Measurements from ENCODE around the gene CTBP2.
"Not testable (repeated sequence)": the region's sequence is repeated elsewhere in the genome, so short reads cannot be mapped to it uniquely, and the experiment has no call there.

Gene CTBP2

GRCh38 chr10:125158275-125158600, 2.1 kb downstream of the CTBP2 start:
- DNase-seq = no peak

- no peak for DNase-seq
Observed at GRCh38 chr10:125157505-125157904, 2.9 kb downstream of the CTBP2 start.

DNA sequence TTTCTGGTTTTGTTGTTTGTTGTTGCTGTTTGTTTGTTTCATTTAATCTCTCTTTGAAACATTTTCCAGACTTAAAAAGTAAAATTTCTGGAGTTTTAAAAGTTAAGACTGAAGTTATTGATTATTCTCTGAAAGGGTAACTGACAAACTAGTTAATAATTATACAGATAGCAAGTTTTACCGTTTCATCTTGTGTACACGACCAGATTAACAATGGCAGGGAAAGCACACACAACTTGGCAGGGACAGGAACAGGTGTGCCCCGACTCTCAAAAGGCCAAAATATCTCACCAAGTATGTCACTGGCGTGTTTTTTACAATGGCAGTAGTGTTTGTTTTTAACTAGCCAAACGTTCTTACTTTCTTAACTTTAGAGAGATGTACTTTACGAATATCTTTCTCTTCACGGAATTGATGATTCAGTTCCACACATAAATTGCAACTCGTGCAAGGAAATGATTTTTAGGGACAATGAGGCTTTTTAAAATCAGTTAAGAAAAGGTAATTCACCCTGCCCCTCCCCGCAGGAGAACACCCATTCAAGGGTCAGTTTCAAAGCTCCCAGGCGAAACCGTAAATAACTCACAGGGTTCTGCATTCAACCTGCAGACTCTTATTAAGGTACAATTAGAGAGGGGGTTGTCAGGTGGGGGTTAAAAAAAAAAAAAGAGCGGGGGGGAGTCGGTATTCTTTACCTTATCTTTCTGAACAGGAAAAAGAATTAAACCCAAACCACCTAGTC, 3.5 kb downstream of the CTBP2 start:
- no peak for DNase-seq

DNA sequence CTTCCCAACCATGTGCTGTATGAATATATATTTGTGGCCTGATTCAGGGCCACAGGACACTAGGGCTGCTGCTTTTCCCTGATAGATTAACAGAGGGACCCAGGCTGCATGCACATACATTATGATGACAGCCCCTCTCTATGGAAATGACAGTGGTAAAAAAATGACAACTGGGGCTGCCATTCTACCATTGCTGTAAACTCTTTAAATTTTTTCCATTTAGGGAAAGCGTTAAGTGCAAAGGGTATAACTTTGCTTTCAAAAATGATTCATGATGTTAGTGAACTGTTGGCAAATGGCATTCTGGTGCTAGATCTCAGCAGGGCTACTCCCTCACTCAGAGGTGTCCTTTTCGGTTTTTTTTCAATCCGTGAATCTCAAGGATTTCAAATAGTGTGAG, 4.2 kb downstream of the CTBP2 start:
- DNase-seq = no peak

DNA sequence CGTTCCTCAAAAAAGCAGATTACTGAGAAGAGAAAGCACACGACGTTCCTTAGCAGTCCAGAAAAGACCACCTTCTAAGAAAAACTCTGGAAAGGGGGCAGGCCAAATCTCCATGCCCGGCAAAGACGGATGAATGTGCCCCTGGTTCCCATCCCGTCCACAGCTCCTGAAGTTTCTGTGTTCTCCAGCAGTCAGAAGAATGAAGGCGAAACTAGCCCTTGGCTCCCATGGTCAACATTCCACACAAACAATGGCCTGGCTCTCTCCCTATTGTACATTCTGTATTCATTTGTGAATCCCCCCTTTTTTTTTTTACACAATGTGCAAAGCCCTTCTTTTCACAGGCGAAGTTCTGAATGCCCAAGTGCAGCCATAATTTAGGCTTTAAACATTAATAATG, 5.3 kb downstream of the CTBP2 start:
- no peak for DNase-seq

- DNase-seq = no peak
Observed at GRCh38 chr10:125154529-125154928, 5.8 kb downstream of the CTBP2 start.

GRCh38 chr10:125153703-125154490, 6.5 kb downstream of the CTBP2 start:
- no peak for DNase-seq

DNA sequence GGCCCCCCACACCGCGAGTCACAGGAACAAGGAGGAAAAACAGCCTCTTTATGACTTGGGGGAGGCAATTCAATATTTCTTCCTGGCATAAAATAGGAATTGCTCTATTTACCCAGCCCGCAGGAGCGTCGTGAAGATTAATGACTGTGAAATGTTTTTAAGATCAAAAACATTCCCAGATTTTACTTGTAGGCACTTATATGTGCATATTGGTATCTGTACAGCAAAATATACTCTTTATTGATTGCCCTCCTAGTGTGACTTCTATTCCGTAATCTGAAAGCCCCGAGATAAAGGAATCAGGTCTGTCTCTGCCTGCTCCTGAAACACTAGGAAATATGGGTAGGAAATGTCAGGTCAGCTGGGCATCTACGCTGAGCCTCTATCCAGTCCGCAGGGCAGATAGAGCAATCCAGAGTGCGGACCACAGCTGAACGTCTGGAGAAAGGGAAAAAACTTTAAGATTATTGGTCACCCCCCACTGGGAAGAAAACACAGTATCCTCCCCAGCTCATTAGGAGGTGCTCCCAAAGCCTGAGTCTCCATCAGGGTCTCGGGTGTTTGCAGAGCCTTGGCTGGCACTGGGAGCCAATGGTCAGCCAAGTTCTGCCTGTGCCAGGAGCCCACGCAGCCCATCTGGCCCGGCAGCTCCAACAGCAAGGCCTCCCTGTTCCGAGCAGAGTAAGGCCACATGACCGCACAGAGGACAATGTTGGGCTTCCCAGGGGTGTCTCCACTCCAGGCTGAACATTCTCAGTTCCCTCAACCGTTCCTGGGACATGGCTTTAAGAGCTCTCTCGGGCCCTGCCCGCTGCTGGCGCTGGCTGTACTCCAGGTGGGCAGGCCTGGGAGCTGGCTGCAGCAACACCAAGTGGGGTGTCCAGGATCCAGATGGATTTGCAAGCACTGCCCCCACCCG, 7.7 kb downstream of the CTBP2 start:
- no peak for DNase-seq

- no peak for DNase-seq
Observed at GRCh38 chr10:125151553-125152449, 8.6 kb downstream of the CTBP2 start.

DNA sequence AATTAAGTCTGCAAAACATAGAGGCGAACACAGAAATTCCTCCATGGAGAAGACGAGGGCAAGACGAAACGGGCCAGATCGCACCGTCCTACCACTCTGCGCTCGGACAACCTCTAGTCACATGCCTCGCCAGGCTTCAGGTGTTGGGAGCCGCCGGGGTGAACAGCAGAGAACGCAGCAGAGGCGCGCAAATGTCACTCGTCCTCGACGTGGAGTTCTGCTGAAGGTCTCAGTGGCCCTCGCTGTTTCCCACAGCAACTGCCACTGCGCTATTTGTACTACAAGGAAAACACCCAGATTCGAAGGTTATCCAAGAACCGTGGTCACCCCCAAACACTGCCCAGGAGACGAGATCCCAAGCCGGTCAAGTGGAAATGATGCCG, 9.2 kb downstream of the CTBP2 start:
- DNase-seq = no peak

GRCh38 chr10:125150376-125151083, 9.8 kb downstream of the CTBP2 start:
- not testable (repeated sequence) for DNase-seq

DNA sequence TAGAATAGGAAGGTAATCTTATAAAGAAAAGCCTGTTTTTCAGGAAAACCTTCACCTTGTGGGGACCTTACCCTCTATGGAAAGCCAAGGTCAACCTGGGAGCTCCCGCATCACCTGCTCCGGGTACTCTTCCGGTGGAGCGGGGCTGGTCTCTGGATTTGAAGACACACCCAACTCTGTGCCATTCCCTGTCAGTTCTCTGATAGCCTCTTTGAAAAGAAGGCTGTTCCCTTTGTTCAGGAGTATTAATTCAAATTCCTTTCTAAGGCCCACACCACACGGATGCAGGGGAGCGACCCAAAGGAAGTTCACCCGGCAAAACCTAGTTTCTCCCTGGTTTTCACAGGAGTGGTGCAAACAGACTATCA, 10.7 kb downstream of the CTBP2 start:
- DNase-seq = no peak

DNA sequence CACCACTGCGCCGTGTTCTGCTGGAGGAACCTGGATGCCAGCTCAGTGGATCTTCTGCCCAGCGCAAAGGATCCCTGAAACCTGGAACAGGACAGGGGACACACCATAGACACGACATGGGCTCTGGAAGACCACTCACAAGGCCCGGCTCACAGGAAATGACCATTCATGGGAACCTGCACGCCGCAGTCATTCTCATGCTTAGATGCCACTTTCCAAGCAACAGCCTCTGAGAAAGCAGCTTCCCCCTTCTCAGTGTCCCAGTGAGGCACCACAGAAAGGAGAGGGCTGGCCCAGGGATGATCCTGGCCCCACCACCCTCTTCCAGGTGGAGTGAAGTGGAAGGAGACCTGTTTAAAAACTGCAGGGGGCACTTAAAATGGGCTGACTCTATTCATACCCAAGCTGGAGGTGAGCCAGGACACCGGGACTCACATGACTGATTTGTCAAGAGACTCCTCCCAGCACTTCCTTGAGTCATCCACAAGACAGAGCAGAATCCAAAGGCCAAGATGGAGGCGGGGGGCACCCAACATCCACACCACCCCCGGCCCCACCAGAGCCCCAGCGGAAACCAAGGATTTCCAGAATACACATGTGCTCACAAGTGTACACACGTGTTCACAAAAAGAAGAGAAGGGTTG, 11.2 kb downstream of the CTBP2 start:
- DNase-seq = no peak

DNA sequence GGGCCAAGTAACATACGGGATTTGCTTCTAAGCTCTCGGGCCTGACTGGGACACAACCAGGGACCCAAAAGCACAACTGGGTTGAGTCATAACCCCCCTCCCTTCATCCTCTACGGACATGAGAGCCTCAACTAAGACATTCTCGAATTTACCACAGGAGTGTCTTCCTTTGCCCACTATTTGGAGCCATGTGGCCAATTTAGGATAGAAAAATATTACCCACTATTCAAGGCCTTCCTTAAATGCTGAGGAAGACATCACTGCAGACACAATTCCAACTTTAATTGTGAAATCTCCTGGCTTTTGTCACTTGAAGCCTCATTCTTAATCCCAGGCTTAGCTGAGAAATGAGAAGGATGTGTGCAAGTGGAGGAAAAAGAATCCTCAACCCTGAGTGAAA, 11.8 kb downstream of the CTBP2 start:
- DNase-seq = no peak

DNA sequence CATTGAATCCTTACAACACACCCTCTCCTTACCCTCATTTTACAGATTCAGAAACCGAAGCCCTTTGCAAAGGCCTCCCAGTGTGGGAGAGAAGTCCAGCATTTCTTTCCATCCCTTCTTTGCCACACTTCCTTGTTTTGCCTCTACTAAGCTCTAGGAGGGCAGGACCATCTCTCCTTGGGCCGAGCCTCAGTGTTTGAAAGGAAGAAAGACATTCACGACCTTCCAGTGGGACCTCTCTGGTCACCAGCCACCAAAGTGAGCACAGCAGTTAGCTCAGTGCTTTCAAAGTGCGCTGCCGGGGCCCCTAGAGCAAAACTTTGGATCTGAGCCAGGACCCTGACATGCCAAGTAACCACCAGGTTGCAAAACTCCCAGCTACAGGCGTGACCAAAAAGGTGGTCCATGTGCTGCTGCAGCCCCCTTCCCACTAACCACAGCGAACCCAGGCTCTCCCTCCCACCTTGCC, 12.4 kb downstream of the CTBP2 start:
- no peak for DNase-seq

- no peak for DNase-seq
Observed at GRCh38 chr10:125146791-125147579, 13.4 kb downstream of the CTBP2 start.

DNA sequence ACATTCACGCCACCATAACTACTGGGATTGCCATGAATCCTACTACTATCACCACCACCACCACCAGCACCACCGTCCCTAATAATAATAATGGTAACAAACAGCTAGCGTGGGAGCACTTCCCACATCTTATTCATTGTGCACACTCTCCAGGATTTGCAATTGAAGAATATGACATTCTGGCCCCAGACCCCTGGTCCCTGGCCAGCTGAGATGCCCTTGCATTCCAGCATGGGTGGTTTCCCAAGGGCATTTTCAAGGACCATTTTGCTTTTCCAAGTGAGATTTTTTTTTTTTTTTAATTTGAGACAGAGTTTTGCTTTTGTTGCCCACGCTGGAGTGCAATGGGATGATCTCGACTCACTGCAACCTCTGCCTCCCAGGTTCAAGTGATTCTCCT, 14.7 kb downstream of the CTBP2 start:
- no peak for DNase-seq

GRCh38 chr10:125144693-125145623, 15.4 kb downstream of the CTBP2 start:
- no peak for DNase-seq

GRCh38 chr10:125144206-125144605, 16.2 kb downstream of the CTBP2 start:
- no peak for DNase-seq

All from KG1 (cell line).